HUES6 (cell line): ENCODE results near the gene CHRNB1.

Experiments
- H3K27ac ChIP-seq: 2 replicates; pipeline ENCODE4 v1.7.0; 2013; ENCODE audit warnings: low read depth, mild to moderate bottlenecking, low read length, inconsistent platforms
- H3K27me3 ChIP-seq: 2 replicates; pipeline ENCODE4 v1.6.1; 2013; ENCODE audit warnings: low read length; ENCODE audit not compliant: control insufficient read depth, insufficient read depth
- H3K36me3 ChIP-seq: 2 replicates; pipeline ENCODE4 v1.6.1; 2013; ENCODE audit warnings: low read length; ENCODE audit not compliant: control insufficient read depth, insufficient read depth
- H3K4me1 ChIP-seq: 2 replicates; pipeline ENCODE4 v1.6.1; 2013; ENCODE audit warnings: low read length; ENCODE audit not compliant: control insufficient read depth, insufficient read depth
- H3K4me3 ChIP-seq: 2 replicates; pipeline ENCODE4 v1.5.1; 2013; ENCODE audit warnings: low read depth, low read length
- H3K9ac ChIP-seq: one replicate; pipeline ENCODE4 v1.6.1; 2013; ENCODE audit warnings: mild to moderate bottlenecking, low read length
- H3K9me3 ChIP-seq: 2 replicates; pipeline ENCODE4 v1.6.1; 2013; ENCODE audit warnings: low read depth, low read length; ENCODE audit not compliant: control insufficient read depth, insufficient read depth

The CHRNB1 gene

DNA sequence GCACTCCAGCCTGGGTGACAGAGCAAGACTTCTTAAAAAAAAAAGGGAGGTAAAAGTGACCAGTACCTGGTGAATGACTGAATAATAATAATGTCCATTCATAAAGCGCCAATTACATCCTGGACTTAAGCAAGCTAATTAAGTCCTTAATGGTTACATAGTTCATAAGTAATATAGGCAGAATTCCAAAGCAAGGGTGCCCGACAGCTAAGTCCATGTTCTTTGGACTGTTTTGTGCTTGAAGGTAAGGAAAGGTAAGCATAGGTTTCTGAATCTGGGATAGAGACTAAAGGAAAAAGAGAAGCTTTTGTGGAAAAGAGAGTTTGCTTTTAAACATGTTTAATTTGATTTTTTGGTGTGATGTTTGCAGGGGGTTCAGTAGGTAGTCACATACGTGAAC is 49.1 kb downstream of the CHRNB1 start:
- Histone ChIP-seq H3K27me3 (no peaks in the 10 kb centered on the region), H3K4me1 (no peaks in the 10 kb centered on the region), H3K36me3 (peaks cover 68% of the 10 kb centered on the region), H3K4me3 (no peak overlapping the region), H3K27ac (no peak overlapping the region), H3K9ac (no peak overlapping the region), H3K9me3 (no peaks in the 10 kb centered on the region)

DNA sequence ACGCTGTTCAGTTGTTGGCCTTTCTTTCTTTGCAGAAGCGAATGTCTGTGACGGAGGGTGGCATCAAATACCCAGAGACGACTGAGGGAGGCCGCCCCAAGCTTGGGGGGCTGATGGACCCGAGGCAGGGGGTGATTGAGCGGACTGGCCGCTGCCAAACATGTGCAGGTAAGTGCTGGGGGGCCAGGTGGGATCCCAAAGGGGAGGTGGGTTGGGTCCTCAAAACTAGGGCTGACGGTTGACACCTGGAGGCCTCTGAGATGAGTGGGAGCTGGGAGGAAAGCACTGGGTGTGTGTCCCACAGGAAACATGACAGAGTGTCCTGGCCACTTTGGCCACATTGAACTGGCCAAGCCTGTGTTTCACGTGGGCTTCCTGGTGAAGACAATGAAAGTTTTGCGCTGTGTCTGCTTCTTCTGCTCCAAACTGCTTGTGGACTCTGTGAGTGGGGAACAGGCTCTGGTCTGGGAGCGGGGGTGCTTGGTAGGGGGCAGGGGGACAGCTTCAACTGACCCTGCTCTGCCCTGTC is 51.1 kb downstream of the CHRNB1 start:
- no peak overlapping the region for H3K4me3 ChIP-seq
- H3K27me3 ChIP-seq, result no peaks in the 10 kb centered on the region
- 0 out of 2 replicates have a peak overlapping the region, but pooled peaks have one; percentile 13 for H3K27ac ChIP-seq
- no peaks in the 10 kb centered on the region for H3K4me1 ChIP-seq
- H3K36me3 ChIP-seq, result peaks cover 79% of the 10 kb centered on the region
- no peaks in the 10 kb centered on the region for H3K9me3 ChIP-seq
- no peak overlapping the region for H3K9ac ChIP-seq

DNA sequence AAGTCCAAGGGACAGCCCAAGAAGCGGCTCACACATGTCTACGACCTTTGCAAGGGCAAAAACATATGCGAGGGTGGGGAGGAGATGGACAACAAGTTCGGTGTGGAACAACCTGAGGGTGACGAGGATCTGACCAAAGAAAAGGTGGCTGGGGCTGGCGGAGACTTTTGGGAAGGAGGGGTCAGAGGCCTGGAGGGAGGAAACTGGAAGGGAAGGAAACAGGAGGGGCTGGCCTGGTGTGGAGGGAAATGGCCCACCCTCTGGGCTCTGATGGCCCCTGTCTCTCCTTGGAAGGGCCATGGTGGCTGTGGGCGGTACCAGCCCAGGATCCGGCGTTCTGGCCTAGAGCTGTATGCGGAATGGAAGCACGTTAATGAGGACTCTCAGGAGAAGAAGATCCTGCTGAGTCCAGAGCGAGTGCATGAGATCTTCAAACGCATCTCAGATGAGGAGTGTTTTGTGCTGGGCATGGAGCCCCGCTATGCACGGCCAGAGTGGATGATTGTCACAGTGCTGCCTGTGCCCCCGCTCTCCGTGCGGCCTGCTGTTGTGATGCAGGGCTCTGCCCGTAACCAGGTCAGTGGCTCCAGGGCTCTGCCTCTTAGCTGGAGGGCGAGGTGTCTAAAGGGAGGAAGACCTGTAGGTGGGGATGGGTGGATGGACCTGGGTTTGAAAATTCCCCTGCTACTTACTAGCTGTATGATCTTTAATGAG is 51.8 kb downstream of the CHRNB1 start:
- no peak overlapping the region for H3K9ac ChIP-seq
- peaks cover 79% of the 10 kb centered on the region for H3K36me3 ChIP-seq
- no peaks in the 10 kb centered on the region for H3K9me3 ChIP-seq
- no peaks in the 10 kb centered on the region for H3K27me3 ChIP-seq
- H3K4me1 ChIP-seq, result no peaks in the 10 kb centered on the region
- H3K4me3 ChIP-seq, result no peak overlapping the region
- H3K27ac ChIP-seq, result 0 out of 2 replicates have a peak overlapping the region, but pooled peaks have one; percentile 13

DNA sequence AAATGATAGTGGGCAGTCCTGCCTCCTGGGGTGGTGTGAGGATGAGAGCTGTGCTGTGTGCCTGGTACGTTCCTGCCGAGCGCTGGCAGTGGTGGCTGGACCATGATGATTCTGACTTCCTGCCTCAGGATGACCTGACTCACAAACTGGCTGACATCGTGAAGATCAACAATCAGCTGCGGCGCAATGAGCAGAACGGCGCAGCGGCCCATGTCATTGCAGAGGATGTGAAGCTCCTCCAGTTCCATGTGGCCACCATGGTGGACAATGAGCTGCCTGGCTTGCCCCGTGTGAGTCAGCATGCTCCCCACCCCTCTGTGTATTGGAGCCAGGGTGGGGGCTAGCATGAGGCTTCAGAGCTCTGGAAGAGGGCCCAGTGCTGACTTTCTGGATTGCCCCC is 52.4 kb downstream of the CHRNB1 start:
- Histone ChIP-seq H3K4me1 (no peaks in the 10 kb centered on the region), H3K4me3 (no peak overlapping the region), H3K9me3 (no peaks in the 10 kb centered on the region), H3K9ac (no peak overlapping the region), H3K27ac (no peak overlapping the region), H3K36me3 (peaks cover 83% of the 10 kb centered on the region), H3K27me3 (no peaks in the 10 kb centered on the region)

DNA sequence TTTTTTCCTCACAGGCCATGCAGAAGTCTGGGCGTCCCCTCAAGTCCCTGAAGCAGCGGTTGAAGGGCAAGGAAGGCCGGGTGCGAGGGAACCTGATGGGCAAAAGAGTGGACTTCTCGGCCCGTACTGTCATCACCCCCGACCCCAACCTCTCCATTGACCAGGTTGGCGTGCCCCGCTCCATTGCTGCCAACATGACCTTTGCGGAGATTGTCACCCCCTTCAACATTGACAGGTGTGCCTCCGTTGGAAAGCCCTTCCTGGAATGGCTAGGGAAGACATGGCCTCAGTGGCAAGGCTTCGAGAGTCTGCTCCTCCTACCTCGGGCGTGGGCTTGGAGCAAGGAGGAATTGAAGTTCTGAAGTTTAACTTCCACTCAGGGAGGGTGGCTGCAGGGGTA is 52.8 kb downstream of the CHRNB1 start:
- Histone ChIP-seq H3K4me3 (no peak overlapping the region), H3K36me3 (peaks cover 86% of the 10 kb centered on the region)

DNA sequence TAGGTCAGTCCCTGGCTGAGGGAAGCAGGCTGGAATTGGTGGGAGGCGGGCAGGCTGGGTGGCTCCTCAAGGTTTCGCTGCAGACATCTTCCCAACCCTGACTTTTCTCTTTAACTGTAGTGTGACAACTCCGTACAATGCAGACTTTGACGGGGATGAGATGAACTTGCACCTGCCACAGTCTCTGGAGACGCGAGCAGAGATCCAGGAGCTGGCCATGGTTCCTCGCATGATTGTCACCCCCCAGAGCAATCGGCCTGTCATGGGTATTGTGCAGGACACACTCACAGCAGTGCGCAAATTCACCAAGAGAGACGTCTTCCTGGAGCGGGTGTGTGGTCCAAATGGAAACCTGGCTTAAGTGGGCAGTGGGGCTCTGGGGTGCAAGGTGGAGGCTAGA is 54.3 kb downstream of the CHRNB1 start:
- no peak overlapping the region for H3K4me3 ChIP-seq
- no peak overlapping the region for H3K27ac ChIP-seq
- H3K9ac ChIP-seq, result no peak overlapping the region
- no peaks in the 10 kb centered on the region for H3K27me3 ChIP-seq
- peaks cover 87% of the 10 kb centered on the region for H3K36me3 ChIP-seq
- no peaks in the 10 kb centered on the region for H3K4me1 ChIP-seq
- H3K9me3 ChIP-seq, result no peaks in the 10 kb centered on the region

More for the DNA sequence above, 52.8 kb downstream of the CHRNB1 start:
- Histone ChIP-seq H3K27ac (no peak overlapping the region), H3K27me3 (no peaks in the 10 kb centered on the region), H3K9me3 (no peaks in the 10 kb centered on the region), H3K9ac (no peak overlapping the region), H3K4me1 (no peaks in the 10 kb centered on the region)

DNA sequence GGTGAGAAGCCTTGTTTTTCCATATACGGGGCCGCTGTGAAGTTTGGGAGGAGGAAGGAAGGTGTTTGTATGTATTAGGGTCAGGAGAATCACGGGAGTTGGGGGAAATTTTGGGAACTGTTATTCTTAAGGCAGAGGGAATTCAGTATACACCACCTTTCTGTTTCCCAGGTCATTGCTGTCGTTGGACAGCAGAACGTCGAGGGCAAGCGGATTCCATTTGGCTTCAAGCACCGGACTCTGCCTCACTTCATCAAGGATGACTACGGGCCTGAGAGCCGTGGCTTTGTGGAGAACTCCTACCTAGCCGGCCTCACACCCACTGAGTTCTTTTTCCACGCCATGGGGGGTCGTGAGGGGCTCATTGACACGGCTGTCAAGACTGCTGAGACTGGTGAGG is 56.9 kb downstream of the CHRNB1 start:
- Histone ChIP-seq H3K27ac (no peak overlapping the region), H3K27me3 (no peaks in the 10 kb centered on the region), H3K4me3 (no peak overlapping the region), H3K36me3 (peaks cover 94% of the 10 kb centered on the region), H3K9me3 (no peaks in the 10 kb centered on the region), H3K4me1 (no peaks in the 10 kb centered on the region), H3K9ac (no peak overlapping the region)

DNA sequence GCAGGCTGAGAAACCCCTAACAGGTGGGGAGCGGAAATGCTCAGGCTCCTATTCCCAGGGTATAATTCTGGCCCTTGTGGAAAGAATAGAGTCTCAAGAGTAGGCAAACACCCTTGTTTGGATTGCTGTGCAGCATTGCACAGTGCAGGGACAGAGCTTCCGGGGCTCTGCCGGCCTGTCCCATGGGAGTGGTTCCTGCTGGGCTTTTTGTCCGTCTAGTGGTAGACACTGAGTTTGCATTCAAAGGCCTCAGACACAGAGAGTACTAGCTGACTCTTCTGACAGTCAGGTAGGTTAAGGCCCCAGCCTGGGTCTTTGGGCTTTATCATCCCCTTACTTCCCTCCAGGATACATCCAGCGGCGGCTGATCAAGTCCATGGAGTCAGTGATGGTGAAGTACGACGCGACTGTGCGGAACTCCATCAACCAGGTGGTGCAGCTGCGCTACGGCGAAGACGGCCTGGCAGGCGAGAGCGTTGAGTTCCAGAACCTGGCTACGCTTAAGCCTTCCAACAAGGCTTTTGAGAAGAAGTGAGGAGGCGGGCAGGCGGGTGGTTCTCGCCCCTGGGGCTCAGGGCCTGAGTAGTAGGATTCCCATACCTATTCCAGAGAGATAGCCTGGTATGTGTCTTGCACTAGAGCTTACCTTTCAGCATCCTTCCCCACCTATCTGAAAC is 57.4 kb downstream of the CHRNB1 start:
- Histone ChIP-seq H3K36me3 (peaks cover 94% of the 10 kb centered on the region), H3K9me3 (no peaks in the 10 kb centered on the region), H3K27me3 (no peaks in the 10 kb centered on the region), H3K27ac (no peak overlapping the region), H3K4me3 (no peak overlapping the region), H3K9ac (no peak overlapping the region), H3K4me1 (no peaks in the 10 kb centered on the region)

DNA sequence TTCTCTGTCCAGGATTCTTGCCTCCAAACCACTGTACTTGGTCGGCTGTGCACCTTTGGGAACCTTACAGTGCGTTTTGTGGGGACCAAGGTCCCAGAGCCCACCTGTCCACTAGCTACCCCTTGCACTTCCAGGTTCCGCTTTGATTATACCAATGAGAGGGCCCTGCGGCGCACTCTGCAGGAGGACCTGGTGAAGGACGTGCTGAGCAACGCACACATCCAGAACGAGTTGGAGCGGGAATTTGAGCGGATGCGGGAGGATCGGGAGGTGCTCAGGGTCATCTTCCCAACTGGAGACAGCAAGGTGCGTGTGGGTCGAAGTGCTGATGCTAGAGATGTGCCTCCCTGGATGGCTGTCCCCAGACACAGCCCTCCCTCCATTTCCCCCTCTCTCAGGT is 58.1 kb downstream of the CHRNB1 start:
- Histone ChIP-seq H3K4me1 (no peaks in the 10 kb centered on the region), H3K4me3 (no peak overlapping the region), H3K9ac (no peak overlapping the region), H3K36me3 (peaks cover 93% of the 10 kb centered on the region), H3K27ac (no peak overlapping the region), H3K9me3 (no peaks in the 10 kb centered on the region), H3K27me3 (no peaks in the 10 kb centered on the region)

DNA sequence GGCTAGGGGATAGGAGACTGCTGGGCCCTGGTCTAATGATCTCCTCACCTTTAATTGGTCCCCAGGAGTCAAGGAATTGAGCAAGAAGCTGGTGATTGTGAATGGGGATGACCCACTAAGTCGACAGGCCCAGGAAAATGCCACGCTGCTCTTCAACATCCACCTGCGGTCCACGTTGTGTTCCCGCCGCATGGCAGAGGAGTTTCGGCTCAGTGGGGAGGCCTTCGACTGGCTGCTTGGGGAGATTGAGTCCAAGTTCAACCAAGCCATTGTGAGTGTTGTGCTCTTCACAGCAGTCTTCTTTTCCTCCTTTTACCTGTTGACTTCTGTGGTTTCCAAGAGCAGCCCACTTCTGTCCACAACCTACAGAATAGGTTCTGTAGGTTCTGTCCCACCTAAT is 58.7 kb downstream of the CHRNB1 start:
- Histone ChIP-seq H3K27me3 (no peaks in the 10 kb centered on the region), H3K9me3 (no peaks in the 10 kb centered on the region), H3K4me1 (no peaks in the 10 kb centered on the region), H3K27ac (no peak overlapping the region), H3K4me3 (no peak overlapping the region), H3K9ac (no peak overlapping the region), H3K36me3 (peaks cover 93% of the 10 kb centered on the region)
